ENCODE measurements around the gene ZFP91.
"Not testable (repeated sequence)": the region's sequence is repeated elsewhere in the genome, so short reads cannot be mapped to it uniquely, and the experiment has no call there.

Gene ZFP91

DNA sequence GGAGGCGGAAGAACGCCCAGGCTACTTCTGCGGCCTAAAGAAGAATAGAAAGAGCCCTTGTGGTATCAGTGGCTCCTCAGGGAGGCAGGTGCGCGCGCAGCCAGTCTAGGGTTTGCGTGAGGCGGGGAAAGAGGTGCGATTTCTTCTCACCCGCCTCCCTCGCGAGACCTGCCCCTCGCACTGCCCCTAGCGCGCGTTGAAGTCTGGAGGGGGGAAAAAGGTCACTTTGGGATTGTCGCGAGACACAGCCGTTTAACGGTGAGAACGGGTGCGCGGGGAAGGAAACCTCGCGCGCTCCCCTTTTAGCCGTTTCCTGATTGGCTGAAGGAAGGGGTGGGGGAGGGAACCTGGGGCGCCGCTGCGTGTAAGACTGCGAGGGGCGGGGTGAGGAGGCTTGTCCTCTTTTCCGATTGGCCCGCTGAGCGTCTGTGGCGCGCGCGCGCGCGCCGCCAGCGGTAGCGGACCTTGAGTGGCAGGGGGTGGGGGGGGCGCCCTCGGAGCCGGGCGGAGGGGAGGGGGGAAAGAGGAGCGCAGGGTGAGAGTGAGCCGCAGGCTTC lies at the start of gene ZFP91:
Gene ZFP91 (plus strand): TSS at position 429 of the 557 bp plus-strand sequence. CDS start 219 bp downstream, outside the sequence.
- DNase-seq, result peak; percentile 98

DNA sequence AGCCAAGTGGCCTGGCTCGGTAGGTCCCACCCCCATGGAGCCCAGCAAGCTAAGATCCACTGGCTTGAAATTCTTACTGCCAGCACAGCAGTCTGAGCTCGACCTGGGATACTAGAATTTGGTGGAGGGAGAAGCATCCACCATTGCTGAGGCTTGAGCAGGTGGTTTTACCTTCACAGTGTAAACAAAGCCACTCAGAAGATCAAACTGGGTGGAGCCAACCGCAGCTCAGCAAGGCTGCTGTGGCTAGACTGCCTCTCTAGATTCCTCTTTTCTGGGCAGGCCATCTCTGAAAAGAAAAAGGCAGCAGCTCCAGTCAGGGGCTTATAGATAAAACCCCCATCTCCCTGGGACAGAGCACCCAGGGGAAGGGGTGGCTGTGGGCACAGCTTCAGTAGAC lies 48.6 kb upstream of the ZFP91 start:
- no peak for DNase-seq

DNA sequence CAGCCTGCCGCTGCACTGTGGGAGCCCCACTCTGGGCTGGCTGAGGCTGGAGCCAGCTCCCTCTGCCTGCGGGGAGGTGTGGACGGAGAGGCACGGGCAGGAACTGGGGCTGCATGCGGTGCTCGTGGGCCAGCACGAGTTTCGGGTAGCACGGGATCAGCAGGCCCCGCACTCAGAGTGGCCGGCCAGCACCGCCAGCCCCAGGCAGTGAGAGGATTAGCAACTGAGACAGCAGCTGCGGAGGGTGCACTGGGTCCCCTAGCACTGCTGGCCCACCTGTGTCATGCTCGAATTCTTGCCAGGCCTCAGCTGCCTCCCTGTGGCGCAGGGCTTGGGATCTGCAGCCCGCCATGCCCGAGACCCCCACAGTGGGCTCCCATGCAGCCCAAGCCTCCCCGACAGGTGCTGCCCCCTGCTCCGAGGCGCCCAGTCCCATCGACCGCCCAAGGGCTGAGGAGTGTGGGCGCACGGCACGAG lies 47.0 kb upstream of the ZFP91 start:
- no peak for DNase-seq

- DNase-seq, result no peak
Measured at GRCh38 chr11:58546841-58547240, 32.0 kb upstream of the ZFP91 start.

GRCh38 chr11:58549644-58550043 lies 29.2 kb upstream of the ZFP91 start:
- DNase-seq, result no peak

DNA sequence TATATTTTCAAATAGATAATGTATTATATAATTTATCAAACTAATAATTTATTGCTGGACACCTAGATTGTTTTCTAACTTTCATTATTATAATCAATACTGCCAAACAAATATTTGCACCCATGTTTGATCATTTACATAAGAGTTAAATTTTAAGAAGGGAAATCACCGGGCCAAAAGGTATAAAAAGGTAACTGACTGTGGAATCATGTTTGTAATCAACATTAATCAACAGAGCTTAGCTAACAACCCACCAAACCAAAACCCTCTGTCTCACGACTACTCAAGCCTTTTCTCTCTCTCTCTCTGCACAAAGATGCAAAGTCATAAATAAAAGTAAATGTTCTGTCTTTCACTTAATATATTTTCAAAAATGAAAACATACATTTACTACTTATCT lies 18.0 kb upstream of the ZFP91 start:
- no peak for DNase-seq

GRCh38 chr11:58561394-58562098 lies 17.3 kb upstream of the ZFP91 start:
- no peak for DNase-seq

DNA sequence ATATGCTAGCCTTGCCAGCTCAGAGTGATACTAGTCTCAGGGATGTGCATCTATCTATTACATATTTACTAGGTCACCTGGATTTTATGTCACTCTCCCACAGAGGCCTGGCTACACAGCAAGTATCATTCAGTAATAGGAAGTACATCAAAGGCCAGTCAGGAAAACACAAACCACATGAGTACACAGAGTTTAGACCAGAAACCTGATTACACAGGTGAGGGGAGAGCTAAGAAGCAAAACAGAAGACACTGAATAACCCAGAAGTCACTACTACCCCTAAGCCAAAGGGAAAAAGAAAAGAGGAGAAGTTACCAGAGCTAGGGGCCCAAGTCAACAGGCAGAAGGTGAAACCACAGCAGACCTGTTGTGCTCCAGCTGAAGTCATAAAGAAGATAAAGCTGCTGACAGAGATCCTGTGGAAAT lies 16.5 kb upstream of the ZFP91 start:
- no peak for DNase-seq

GRCh38 chr11:58564231-58564630 lies 14.6 kb upstream of the ZFP91 start:
- DNase-seq, result no peak

GRCh38 chr11:58567889-58568512 lies 10.9 kb upstream of the ZFP91 start:
- peak; percentile 57 for DNase-seq

- not testable (repeated sequence) for DNase-seq
Measured at GRCh38 chr11:58572906-58573305, 6.0 kb upstream of the ZFP91 start.

DNA sequence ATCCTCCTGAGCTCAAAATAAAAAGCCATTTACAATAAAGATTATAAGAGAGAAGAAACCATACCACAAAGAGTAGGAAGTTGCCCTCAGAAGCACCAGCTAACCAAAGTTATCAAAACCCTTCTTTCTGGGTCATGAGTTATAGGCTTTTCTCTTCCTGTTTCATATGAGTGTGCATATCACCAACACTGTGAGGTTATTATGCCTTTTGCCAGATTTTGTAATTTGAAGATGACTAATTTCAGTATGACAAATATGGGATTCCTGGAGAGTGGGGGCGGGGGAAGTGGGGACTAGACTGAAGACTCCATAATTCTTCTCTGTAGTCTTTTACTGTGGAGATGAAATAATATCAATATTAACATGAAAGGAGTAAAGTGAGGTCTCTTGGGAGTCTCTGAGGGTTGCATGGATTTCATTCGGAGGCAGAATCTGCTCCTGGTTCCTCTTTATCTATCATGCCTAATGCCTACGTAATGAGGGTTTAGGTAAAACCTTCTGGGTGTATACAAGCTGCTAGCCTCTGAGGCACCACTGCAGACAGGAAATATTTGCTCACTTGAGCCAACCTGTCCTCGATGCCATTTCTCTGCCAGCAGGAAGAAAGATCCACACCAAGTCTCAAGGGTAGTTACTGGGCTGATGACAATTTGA lies 5.3 kb upstream of the ZFP91 start:
- DNase-seq, result peak; percentile 87

- peak; percentile 72 for DNase-seq
Measured at GRCh38 chr11:58574881-58575280, 4.0 kb upstream of the ZFP91 start.

DNA sequence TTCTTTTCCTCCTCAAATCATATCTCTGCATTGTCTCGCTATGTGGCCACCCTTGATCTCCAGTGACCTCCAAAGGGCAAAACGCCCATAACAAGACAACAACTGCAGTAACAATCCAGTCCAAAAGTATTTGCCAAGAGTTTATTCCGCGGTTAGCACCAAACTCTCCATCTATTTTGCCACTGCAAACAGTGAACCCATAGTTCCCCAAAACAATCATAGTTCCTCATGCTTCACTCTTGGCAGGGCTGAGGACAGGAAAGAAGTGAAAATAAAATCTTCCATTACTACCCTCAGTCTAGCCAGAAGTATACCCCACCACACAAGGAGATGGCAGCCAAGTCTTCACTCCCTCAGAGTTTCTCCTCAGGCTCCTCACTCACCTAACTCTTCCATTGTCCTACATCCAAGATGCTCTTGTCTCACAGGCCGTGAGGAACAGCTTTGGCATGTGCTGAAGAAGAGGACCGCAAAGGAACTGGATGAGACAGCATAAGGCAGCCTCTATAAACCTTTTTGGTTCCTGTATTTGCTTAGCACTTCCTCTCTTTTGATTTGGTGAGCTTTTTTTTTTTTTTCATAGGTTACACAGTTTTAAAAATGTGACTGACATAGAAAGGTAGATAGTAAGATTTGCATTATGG lies 3.4 kb upstream of the ZFP91 start, which contains the start of gene LPXN:
Gene LPXN (minus strand): TSS at position 480 of the 644 bp plus-strand sequence. CDS start 84 bp downstream, at position 396.
- peak; percentile 41 for DNase-seq

- peak; percentile 69 for DNase-seq
Measured at GRCh38 chr11:58576887-58577471, 1.9 kb upstream of the ZFP91 start.

DNA sequence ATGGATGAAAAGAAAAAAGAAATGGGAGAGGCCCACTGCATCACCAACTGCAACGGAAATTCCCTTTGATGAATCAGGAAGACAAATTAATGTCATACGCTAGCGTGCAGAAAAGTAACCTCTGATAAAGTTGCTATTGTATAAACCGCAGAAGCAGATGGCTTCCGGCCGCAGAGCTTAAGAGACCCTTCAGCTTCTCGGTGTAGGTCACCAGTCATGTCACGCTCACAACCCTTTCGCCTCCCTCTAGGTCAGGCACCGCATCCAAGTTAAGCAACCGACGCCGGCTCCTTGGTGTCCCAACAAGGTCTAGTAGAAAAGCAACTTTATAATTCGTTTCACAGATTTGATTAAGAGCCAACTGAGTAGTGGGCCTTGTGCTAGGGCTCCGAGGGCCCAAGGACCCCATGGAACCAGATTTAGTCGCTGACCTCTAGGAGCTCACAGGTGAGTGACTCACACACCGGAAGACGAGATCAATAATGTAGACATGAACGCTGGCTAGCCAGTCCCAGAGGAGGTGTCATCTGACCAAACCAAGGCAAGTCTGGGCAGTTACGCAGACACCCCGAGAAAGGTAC lies 1.2 kb upstream of the ZFP91 start:
- peak; percentile 90 for DNase-seq

DNA sequence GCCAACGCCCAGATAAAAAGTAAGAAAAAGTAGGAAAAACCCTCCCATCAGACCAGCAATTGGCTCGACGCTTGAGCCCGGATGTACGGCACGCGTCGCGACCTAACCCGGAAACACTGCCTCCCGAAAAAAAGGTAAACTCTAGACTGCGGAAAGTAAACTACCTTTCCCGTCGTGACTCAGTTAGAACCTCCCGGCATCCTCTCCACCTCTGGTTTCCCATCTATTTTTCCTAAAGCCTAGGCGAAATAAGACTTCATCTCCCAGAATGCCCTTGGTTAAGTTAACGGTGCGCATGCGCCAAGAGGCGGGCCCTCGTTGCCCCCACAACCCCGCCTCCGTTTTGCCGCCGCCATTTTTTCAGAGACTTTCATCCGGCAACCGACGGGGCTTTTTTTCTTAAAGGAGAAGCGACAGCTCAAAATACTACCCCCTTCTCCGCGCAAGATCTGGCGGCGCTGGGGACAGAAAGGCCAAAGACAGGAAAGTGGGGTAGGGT lies 678 bp upstream of the ZFP91 start:
- DNase-seq, result peak; percentile 99

DNA sequence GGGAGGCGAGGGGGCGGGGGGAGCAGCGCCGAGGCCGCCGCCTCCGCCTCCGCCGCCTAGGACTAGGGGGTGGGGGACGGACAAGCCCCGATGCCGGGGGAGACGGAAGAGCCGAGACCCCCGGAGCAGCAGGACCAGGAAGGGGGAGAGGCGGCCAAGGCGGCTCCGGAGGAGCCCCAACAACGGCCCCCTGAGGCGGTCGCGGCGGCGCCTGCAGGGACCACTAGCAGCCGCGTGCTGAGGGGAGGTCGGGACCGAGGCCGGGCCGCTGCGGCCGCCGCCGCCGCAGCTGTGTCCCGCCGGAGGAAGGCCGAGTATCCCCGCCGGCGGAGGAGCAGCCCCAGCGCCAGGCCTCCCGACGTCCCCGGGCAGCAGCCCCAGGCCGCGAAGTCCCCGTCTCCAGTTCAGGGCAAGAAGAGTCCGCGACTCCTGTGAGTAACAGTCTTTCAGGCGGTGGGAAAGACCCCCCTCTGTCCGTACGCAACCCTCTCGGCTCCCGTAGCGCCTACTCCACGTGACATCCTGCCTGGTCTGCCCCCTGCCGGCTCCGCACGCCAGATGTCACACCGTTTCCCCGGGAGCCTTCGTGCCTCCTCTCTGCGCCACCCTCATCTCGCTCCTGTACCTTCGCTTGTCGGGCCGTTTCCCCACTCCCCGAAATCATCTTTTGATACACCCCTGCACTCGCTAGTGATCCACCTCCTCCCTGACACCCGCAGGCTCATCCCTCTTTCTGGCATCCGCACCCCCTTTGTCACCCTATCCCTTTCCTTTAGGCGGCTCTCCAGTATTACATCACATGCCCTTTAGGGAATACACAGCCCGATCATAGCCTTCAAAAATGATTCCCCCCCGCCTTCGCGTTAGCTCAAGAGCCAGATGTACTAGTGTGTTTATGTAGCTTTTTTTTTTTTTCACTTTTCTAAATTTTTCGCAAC lies 598 bp downstream of the ZFP91 start:
- DNase-seq, result peak; percentile 90

- DNase-seq, result no peak
Measured at GRCh38 chr11:58580311-58580710, 1.4 kb downstream of the ZFP91 start.

- DNase-seq, result no peak
Measured at GRCh38 chr11:58582437-58582836, 3.6 kb downstream of the ZFP91 start.

GRCh38 chr11:58586998-58587397 lies 8.1 kb downstream of the ZFP91 start:
- DNase-seq, result no peak

Measured in fibroblast of upper back skin (primary cell).